HepG2 (cell line): ENCODE data around the gene DNAJA3. TPM values are rescaled to one million over a fixed set of nuclear protein-coding genes. Genes with fewer than 3 reads are reported as not detected.
A peak's percentile ranks its signal among the peaks of the same experiment; 100 is the strongest.

Source experiments
- CBX2 ChIP-seq, 2 experiments: fragments of 200-600 bp in 1 of 2; sonication (generic); formaldehyde crosslinking in 1 of 2; IDR thresholded peaks; 2 replicates each; pipeline versions ENCODE4 v1.7.0 to v1.8.1; 2018 to 2022; ENCODE audit warnings: low read depth in 2 of 2, low read length in 1 of 2, mild to moderate bottlenecking in 1 of 2, missing genetic modification reagents in 1 of 2
- CCDC6 ChIP-seq: sonication (generic); formaldehyde crosslinking; IDR thresholded peaks from 2 replicates; pipeline ENCODE4 v1.8.1; 2022; ENCODE audit warnings: mild to moderate bottlenecking, missing genetic modification reagents, moderate library complexity
- DPF2 ChIP-seq: sonication (generic); formaldehyde crosslinking; IDR thresholded peaks from 2 replicates; pipeline ENCODE4 v1.4.0; 2020; ENCODE audit warnings: mild to moderate bottlenecking, low read depth, missing genetic modification reagents, borderline replicate concordance
- FOXK2 ChIP-seq: fragments of 450-650 bp; IDR thresholded peaks from 2 replicates; pipeline ENCODE4 v1.6.1; 2016
- FOXM1 ChIP-seq: sonication (generic); formaldehyde crosslinking; IDR thresholded peaks from 2 replicates; pipeline ENCODE4 v1.5.0; 2020; ENCODE audit warnings: missing genetic modification reagents
- HMGA1 ChIP-seq: sonication (generic); formaldehyde crosslinking; conservative IDR thresholded peaks from 2 replicates; pipeline ENCODE4 v1.4.0; 2020; ENCODE audit warnings: missing genetic modification reagents
- HOXD1 ChIP-seq: sonication (generic); formaldehyde crosslinking; IDR thresholded peaks from 2 replicates; pipeline ENCODE4 v1.5.0; 2020; ENCODE audit warnings: missing genetic modification reagents
- JDP2 ChIP-seq: sonication (generic); formaldehyde crosslinking; IDR thresholded peaks from 2 replicates; pipeline ENCODE4 v1.8.1; 2022; ENCODE audit warnings: missing genetic modification reagents, borderline replicate concordance
- NFATC3 ChIP-seq: sonication (generic); formaldehyde crosslinking; IDR thresholded peaks from 2 replicates; pipeline ENCODE4 v1.5.1; 2020; ENCODE audit warnings: mild to moderate bottlenecking, missing genetic modification reagents
- PAF1 ChIP-seq: IDR thresholded peaks from 2 replicates; pipeline ENCODE4 v1.6.1; 2016; ENCODE audit warnings: missing genetic modification reagents, missing compliant biosample characterization
- PRMT3 ChIP-seq: sonication (generic); formaldehyde crosslinking; IDR thresholded peaks from 2 replicates; pipeline ENCODE4 v1.8.1; 2022; ENCODE audit warnings: low read depth, mild to moderate bottlenecking, moderate library complexity, missing genetic modification reagents, borderline replicate concordance
- SATB2 ChIP-seq: sonication (generic); formaldehyde crosslinking; IDR thresholded peaks from 2 replicates; pipeline ENCODE4 v1.5.0; 2020; ENCODE audit warnings: missing genetic modification reagents
- SNRNP70 ChIP-seq: fragments of 200-400 bp; formaldehyde crosslinking; IDR thresholded peaks from 2 replicates; pipeline ENCODE4 v1.6.1; 2017; ENCODE audit warnings: mild to moderate bottlenecking, low read depth, low read length, moderate library complexity
- TBX3 ChIP-seq: fragments of 450-650 bp; IDR thresholded peaks from 2 replicates; pipeline ENCODE4 v1.6.1; 2017; ENCODE audit warnings: antibody characterized with exemption, mild to moderate bottlenecking, inconsistent platforms, borderline replicate concordance
- TCF7L2 ChIP-seq: IDR thresholded peaks from 2 replicates; pipeline ENCODE4 v1.6.1; 2011; ENCODE audit warnings: mild to moderate bottlenecking, low read depth, low read length, moderate library complexity
- ZNF160 ChIP-seq: sonication (generic); formaldehyde crosslinking; IDR thresholded peaks from 2 replicates; pipeline ENCODE4 v1.8.0; 2022; ENCODE audit warnings: mild to moderate bottlenecking, inconsistent platforms, missing genetic modification reagents
- ZNF430 ChIP-seq: sonication (generic); formaldehyde crosslinking; IDR thresholded peaks from 2 replicates; pipeline ENCODE4 v1.9.0; 2021; ENCODE audit warnings: mild to moderate bottlenecking, missing genetic modification reagents
- ZNF44 ChIP-seq: sonication (generic); formaldehyde crosslinking; IDR thresholded peaks from 2 replicates; pipeline ENCODE4 v1.5.1; 2020; ENCODE audit warnings: mild to moderate bottlenecking, missing genetic modification reagents
- ZNF530 ChIP-seq: sonication (generic); formaldehyde crosslinking; IDR thresholded peaks from 2 replicates; pipeline ENCODE4 v1.5.0; 2020; ENCODE audit warnings: low read depth, mild to moderate bottlenecking, missing genetic modification reagents
- ZNF547 ChIP-seq: sonication (generic); formaldehyde crosslinking; IDR thresholded peaks from 2 replicates; pipeline ENCODE4 v1.5.1; 2020; ENCODE audit warnings: mild to moderate bottlenecking, missing genetic modification reagents
- ZNF563 ChIP-seq: sonication (generic); formaldehyde crosslinking; IDR thresholded peaks from 2 replicates; pipeline ENCODE4 v1.8.0; 2022; ENCODE audit warnings: mild to moderate bottlenecking, moderate library complexity, missing genetic modification reagents
- ZNF747 ChIP-seq: sonication (generic); formaldehyde crosslinking; IDR thresholded peaks from 2 replicates; pipeline ENCODE4 v1.8.1; 2023; ENCODE audit warnings: missing genetic modification reagents, mild to moderate bottlenecking, borderline replicate concordance
- ZSCAN9 ChIP-seq: IDR thresholded peaks from 2 replicates; pipeline ENCODE4 v1.6.1; 2016; ENCODE audit warnings: borderline replicate concordance
- polyA plus RNA-seq, 8 experiments: library from polyadenylated mRNA; depleted of rRNA in 3 of 8; stranded (reverse) in 7 of 8; unstranded in 1 of 8; fragments of >200 nt; fragmentation: Illumina TruSeq in 4 of 8; extraction: Trizol in 4 of 8; gene quantifications; 2 replicates each; pipeline versions ENCODE4 v1.2.1 to v1.2.3, GENCODE V29; 2011 to 2016; ENCODE audit warnings: low read depth in 4 of 8, missing spikeins in 1 of 8, mixed read lengths in 1 of 8; ENCODE audit not compliant: insufficient read depth in 1 of 8
- total RNA-seq, 5 experiments: library from RNA; depleted of rRNA; stranded (reverse); fragments of >200 nt; fragmentation: Illumina TruSeq; extraction: Trizol; gene quantifications; 2 replicates each; pipeline ENCODE4 v1.2.3, GENCODE V29; 2016; ENCODE audit warnings: low read depth in 1 of 5
- TF ChIP-seq, protein P1 (sequence below): sonication (generic); formaldehyde crosslinking; IDR thresholded peaks from 2 replicates; pipeline ENCODE4 v1.5.0; 2020; ENCODE audit warnings: missing genetic modification reagents
- TF ChIP-seq, protein P2 (sequence below): sonication (generic); formaldehyde crosslinking; IDR thresholded peaks from 2 replicates; pipeline ENCODE4 v1.8.1; 2023; ENCODE audit warnings: missing genetic modification reagents, mild to moderate bottlenecking, borderline replicate concordance
- TF ChIP-seq, protein P3 (sequence below): sonication (generic); formaldehyde crosslinking; IDR thresholded peaks from 2 replicates; pipeline ENCODE4 v1.8.1; 2023; ENCODE audit warnings: mild to moderate bottlenecking, inconsistent platforms, moderate library complexity, missing genetic modification reagents, borderline replicate concordance
- TF ChIP-seq, protein P4 (sequence below): sonication (generic); formaldehyde crosslinking; IDR thresholded peaks from 2 replicates; pipeline ENCODE4 v1.8.0; 2022; ENCODE audit warnings: mild to moderate bottlenecking, missing genetic modification reagents

The DNAJA3 gene
- total and polyA plus RNA-seq, 2 of the 13 experiments (the other 11 are each of a cell fraction or from before 2014, with no cell fraction given), result 77.0 to 83.3 TPM

DNA sequence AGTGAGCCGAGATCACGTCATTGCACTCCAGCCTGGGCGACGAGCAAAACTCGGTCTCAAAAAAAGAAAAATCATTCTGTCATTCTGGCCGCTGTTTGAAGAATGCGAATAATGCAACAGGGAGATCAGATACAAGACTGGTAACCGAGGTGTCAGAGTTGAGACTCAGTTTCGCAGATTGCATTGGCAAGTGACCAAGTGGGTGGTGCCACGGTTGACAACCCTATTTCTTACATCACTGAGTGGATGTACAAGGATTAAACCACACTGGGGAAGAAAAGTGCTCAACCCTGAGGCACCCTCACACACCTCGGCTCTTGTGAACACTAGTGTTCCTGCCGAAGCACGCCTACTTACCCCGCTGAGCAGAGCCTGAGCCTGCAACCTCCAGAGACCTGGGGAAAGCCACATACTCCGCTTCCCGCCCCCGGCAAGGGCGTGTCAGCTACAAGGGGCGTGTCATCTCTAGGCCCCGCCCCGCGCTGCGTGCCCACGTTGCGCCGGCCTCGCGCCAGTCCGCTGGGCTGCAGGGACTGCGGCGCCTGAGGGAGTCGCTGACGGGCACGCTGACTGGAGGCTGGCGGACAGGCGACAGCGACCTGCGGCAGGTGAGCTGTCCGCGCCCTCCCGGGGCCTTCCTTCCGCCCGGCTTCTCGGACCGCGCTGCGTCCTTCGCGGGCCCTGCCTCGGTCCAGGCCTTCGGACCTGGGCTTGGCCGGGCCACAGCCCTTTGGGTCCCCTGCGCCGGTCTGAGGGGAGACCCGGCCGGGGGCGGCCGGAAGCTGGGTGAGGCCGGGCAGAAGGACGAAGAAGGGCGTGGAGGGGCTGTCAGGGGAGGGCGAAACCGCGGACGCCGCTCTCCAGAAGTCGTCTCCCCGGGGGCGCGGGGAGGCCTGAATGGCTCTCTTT lies 50.5 kb downstream of the DNAJA3 start, which contains the start of gene HMOX2 (continued):
- no peak; the same call in 1 of the 2 replicates for TF ChIP-seq SATB2 (CRISPR knock-in tag)
- TF ChIP-seq ZNF530 (CRISPR knock-in tag), result 0 out of 2 replicates have a peak, but pooled peaks have one; percentile 32
- no peak for TF ChIP-seq JDP2 (CRISPR knock-in tag)
- peak; percentile 68; the same call in 1 of the 2 replicates for TF ChIP-seq NFATC3 (CRISPR knock-in tag)
- TF ChIP-seq ZNF547 (CRISPR knock-in tag), result peak; percentile 89
- peak; percentile 77 for TF ChIP-seq ZNF160 (CRISPR knock-in tag)
- TF ChIP-seq, protein P1, sequence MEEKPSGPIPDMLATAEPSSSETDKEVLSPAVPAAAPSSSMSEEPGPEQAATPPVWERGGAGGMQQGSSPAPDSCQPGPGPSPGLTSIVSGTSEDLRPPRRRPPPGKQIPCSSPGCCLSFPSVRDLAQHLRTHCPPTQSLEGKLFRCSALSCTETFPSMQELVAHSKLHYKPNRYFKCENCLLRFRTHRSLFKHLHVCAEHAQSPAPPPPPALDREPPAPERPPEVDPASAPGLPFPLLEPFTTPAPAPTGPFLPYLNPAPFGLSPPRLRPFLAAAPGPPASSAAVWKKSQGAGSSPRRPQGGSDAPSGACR (CRISPR knock-in tag), result peak; percentile 75; the same call in 1 of the 2 replicates
- TF ChIP-seq, protein P2, sequence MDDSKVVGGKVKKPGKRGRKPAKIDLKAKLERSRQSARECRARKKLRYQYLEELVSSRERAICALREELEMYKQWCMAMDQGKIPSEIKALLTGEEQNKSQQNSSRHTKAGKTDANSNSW, result 0 out of 2 replicates have a peak, but pooled peaks have one; percentile 70
- TF ChIP-seq, protein P3, sequence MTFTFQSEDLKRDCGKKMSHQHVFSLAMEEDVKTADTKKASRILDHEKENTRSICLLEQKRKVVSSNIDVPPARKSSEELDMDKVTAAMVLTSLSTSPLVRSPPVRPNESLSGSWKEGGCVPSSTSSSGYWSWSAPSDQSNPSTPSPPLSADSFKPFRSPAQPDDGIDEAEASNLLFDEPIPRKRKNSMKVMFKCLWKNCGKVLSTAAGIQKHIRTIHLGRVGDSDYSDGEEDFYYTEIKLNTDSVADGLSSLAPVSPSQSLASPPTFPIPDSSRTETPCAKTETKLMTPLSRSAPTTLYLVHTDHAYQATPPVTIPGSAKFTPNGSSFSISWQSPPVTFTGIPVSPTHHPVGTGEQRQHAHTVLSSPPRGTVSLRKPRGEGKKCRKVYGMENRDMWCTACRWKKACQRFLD, result peak; percentile 64; the same call in 1 of the 2 replicates
- TF ChIP-seq HOXD1 (CRISPR knock-in tag), result peak; percentile 52; the same call in 1 of the 2 replicates
- peak; percentile 54; the same call in 1 of the 2 replicates for TF ChIP-seq PRMT3
- TF ChIP-seq CCDC6 (CRISPR knock-in tag), result peak; percentile 98
- no peak for TF ChIP-seq TBX3
- no peak for TF ChIP-seq DPF2
- TF ChIP-seq TCF7L2, result no peak
- TF ChIP-seq CBX2 (IDR thresholded peaks at IDR 0.05; ENCODE audit: low read depth, low read length), result no peak
- TF ChIP-seq CBX2 (CRISPR knock-in tag; IDR thresholded peaks at IDR 0.05; ENCODE audit: low read depth), result no peak
- TF ChIP-seq PAF1 (CRISPR knock-in tag), result no peak
- TF ChIP-seq SNRNP70, result no peak
- TF ChIP-seq ZNF747 (CRISPR knock-in tag), result peak; percentile 76; the same call in 1 of the 2 replicates
- 0 out of 2 replicates have a peak, but pooled peaks have one; percentile 52 for TF ChIP-seq ZNF44 (CRISPR knock-in tag)
- peak; percentile 76; the same call in 1 of the 2 replicates for TF ChIP-seq ZNF430 (CRISPR knock-in tag)
- TF ChIP-seq FOXK2, result no peak
- TF ChIP-seq, protein P4, sequence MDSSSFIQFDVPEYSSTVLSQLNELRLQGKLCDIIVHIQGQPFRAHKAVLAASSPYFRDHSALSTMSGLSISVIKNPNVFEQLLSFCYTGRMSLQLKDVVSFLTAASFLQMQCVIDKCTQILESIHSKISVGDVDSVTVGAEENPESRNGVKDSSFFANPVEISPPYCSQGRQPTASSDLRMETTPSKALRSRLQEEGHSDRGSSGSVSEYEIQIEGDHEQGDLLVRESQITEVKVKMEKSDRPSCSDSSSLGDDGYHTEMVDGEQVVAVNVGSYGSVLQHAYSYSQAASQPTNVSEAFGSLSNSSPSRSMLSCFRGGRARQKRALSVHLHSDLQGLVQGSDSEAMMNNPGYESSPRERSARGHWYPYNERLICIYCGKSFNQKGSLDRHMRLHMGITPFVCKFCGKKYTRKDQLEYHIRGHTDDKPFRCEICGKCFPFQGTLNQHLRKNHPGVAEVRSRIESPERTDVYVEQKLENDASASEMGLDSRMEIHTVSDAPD (CRISPR knock-in tag), result 0 out of 2 replicates have a peak, but pooled peaks have one; percentile 18
- TF ChIP-seq ZSCAN9 (CRISPR knock-in tag), result peak; percentile 50; the same call in 1 of the 2 replicates
- no peak for TF ChIP-seq HMGA1 (CRISPR knock-in tag)
- peak; percentile 69; the same call in 1 of the 2 replicates for TF ChIP-seq ZNF563 (CRISPR knock-in tag)
- no peak for TF ChIP-seq FOXM1 (CRISPR knock-in tag)
